ENCODE results near the gene SLC44A5. TPM values are rescaled to one million over a fixed set of nuclear protein-coding genes. Genes with fewer than 3 reads are reported as not detected.

SLC44A5 gene
- total and polyA plus RNA-seq, 10 of the 15 experiments (the other 5 are each of a cell fraction or from before 2014, with no cell fraction given): 0.04 to 1.3 TPM; not detected in 8

DNA sequence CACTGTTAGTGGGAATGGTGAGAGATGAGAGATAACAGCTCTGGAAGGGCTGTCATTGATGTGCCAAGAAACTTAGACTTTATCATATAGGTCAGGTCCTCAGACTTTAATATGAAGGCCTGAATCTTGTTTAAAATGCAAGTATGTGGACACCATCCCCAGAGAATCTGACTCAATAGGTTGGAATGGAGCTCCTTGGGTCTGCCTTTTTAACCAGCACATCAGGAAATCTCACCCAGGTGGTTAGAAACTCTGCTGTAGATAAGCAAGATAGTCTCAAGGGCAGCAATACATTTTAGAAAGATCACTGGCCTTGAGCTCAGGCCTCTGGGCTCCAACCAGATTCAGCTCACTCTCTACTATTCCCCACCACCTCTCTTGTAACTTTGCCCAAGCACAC is 180.4 kb downstream of the SLC44A5 start:
- Histone ChIP-seq H3K27me3 (replicated peaks in 1 of 2; ENCODE audit: control insufficient read depth in 2 of 2, insufficient read depth in 2 of 2, low read length in 1 of 2) (no peaks in the 10 kb centered on the region), H3K9me3 (replicated peaks; ENCODE audit: control insufficient read depth, insufficient read depth, low read length) (no peaks in the 10 kb centered on the region), H3K9ac (ENCODE audit: control insufficient read depth, insufficient read depth, low read length) (no peak overlapping the region), H3K4me1 (ENCODE audit: control insufficient read depth, insufficient read depth, low read length) (no peaks in the 10 kb centered on the region), H3K79me2 (ENCODE audit: control insufficient read depth, insufficient read depth, low read length) (no peaks in the 10 kb centered on the region), H3K4me3 (no peak overlapping the region), H3K4me2 (ENCODE audit: control insufficient read depth, insufficient read depth) (no peak overlapping the region), H3K27ac (ENCODE audit: control insufficient read depth, insufficient read depth) (no peak overlapping the region), H4K20me1 (ENCODE audit: control insufficient read depth, insufficient read depth) (no peaks in the 10 kb centered on the region), H3K36me3 (ENCODE audit: control insufficient read depth in 2 of 2, insufficient read depth in 2 of 2, low read length in 1 of 2) (no peaks in the 10 kb centered on the region), H2AFZ (ENCODE audit: control insufficient read depth, low read depth, low read length) (no peak overlapping the region)
- ATAC-seq (no peak), DNase-seq (ENCODE audit: low read depth, low spot score) (no peak), FAIRE-seq (no peak)
- CTCF ChIA-PET: no interaction called here
- in situ Hi-C loops (cut with MboI): no loop called here
- TF ChIP-seq WRNIP1 (IDR thresholded peaks at IDR 0.05; ENCODE audit: borderline replicate concordance, low read depth, low read length): no peak
- TF ChIP-seq CBFB (IDR thresholded peaks at IDR 0.05; ENCODE audit: low read depth): no peak
- TF ChIP-seq RAD51 (IDR thresholded peaks at IDR 0.05): no peak
- TF ChIP-seq POLR2A (IDR thresholded peaks at IDR 0.05; ENCODE audit: low read depth, low read length): no peak
- no peak for TF ChIP-seq MYC (IDR thresholded peaks at IDR 0.05; ENCODE audit: insufficient read depth, insufficient read length, insufficient replicate concordance, low read length, severe bottlenecking)
- TF ChIP-seq PML (IDR thresholded peaks at IDR 0.05; ENCODE audit: low read length): no peak
- no peak for TF ChIP-seq CEBPB (IDR thresholded peaks at IDR 0.05; ENCODE audit: borderline replicate concordance in 1 of 2, low read depth in 2 of 2, low read length in 2 of 2)
- no peak for TF ChIP-seq ZNF217 (IDR thresholded peaks at IDR 0.05)
- TF ChIP-seq POLR2AphosphoS2 (IDR thresholded peaks at IDR 0.05; ENCODE audit: low read depth, low read length): no peak
- TF ChIP-seq SUZ12 (IDR thresholded peaks at IDR 0.05; ENCODE audit: unreplicated experiment): no peak
- TF ChIP-seq ATF7 (IDR thresholded peaks at IDR 0.05; ENCODE audit: low read depth): no peak
- SMC1A ChIA-PET (ENCODE audit: uncharacterized antibody, unreplicated experiment): no interaction called here
- RAD21 ChIA-PET (ENCODE audit: unreplicated experiment): no interaction called here
- BruUV-seq (replicated peaks): no TSS peak
- POLR2A ChIA-PET: no interaction called here
- intact Hi-C loops (cut with micrococcal nuclease; ENCODE audit: unreplicated experiment): loop anchor here (10.0 kb wide), 1 partner anchor 204 kb away; no protein-coding TSS in a partner anchor

- DNase-seq (ENCODE audit: low read depth, low spot score): no peak
- H3K4me1 ChIP-seq (ENCODE audit: control insufficient read depth, insufficient read depth, low read length): no peaks in the 10 kb centered on the region
- POLR2A ChIA-PET: no interaction called here
- no peaks in the 10 kb centered on the region for H3K27me3 ChIP-seq (replicated peaks in 1 of 2; ENCODE audit: control insufficient read depth in 2 of 2, insufficient read depth in 2 of 2, low read length in 1 of 2)
- H3K9ac ChIP-seq (ENCODE audit: control insufficient read depth, insufficient read depth, low read length): no peak overlapping the region
- in situ Hi-C loops (cut with MboI) (no loop called here), intact Hi-C loops (cut with micrococcal nuclease; ENCODE audit: unreplicated experiment) (loop anchor here (1.0 kb wide), 1 partner anchor 23 kb away; no protein-coding TSS in a partner anchor)
- no peaks in the 10 kb centered on the region for H3K9me3 ChIP-seq (replicated peaks; ENCODE audit: control insufficient read depth, insufficient read depth, low read length)
- no peaks in the 10 kb centered on the region for H3K79me2 ChIP-seq (ENCODE audit: control insufficient read depth, insufficient read depth, low read length)
- CTCF ChIA-PET: no interaction called here
- H4K20me1 ChIP-seq (ENCODE audit: control insufficient read depth, insufficient read depth): no peaks in the 10 kb centered on the region
- SMC1A ChIA-PET (ENCODE audit: uncharacterized antibody, unreplicated experiment): no interaction called here
- FAIRE-seq: no peak
- ATAC-seq: no peak
- no peak overlapping the region for H2AFZ ChIP-seq (ENCODE audit: control insufficient read depth, low read depth, low read length)
- H3K27ac ChIP-seq (ENCODE audit: control insufficient read depth, insufficient read depth): no peak overlapping the region
- no peak overlapping the region for H3K4me3 ChIP-seq
- H3K4me2 ChIP-seq (ENCODE audit: control insufficient read depth, insufficient read depth): no peak overlapping the region
- RAD21 ChIA-PET (ENCODE audit: unreplicated experiment): no interaction called here
- H3K36me3 ChIP-seq (ENCODE audit: control insufficient read depth in 2 of 2, insufficient read depth in 2 of 2, low read length in 1 of 2): no peaks in the 10 kb centered on the region
- 54% methylated on average over 10 of the region's 10 CpGs for WGBS (ENCODE audit: insufficient coverage, insufficient replicate concordance, low lambda C conversion rate, missing lambda C conversion rate)
- BruUV-seq (replicated peaks): no TSS peak
- no peak for TF ChIP-seq CHD1 (IDR thresholded peaks at IDR 0.05; ENCODE audit: low read depth, low read length)
- no peak for TF ChIP-seq SMARCA5 (IDR thresholded peaks at IDR 0.05)
- TF ChIP-seq TAF1 (IDR thresholded peaks at IDR 0.05; ENCODE audit: borderline replicate concordance, low read depth, low read length): no peak
- TF ChIP-seq NFXL1 (IDR thresholded peaks at IDR 0.05; ENCODE audit: borderline replicate concordance): no peak
- TF ChIP-seq TCF12 (IDR thresholded peaks at IDR 0.05; ENCODE audit: low read depth, low read length): no peak
- TF ChIP-seq NFIC (IDR thresholded peaks at IDR 0.05; ENCODE audit: low read depth, low read length): no peak
- TF ChIP-seq ZBTB40 (IDR thresholded peaks at IDR 0.05; ENCODE audit: borderline replicate concordance): no peak
Measured at GRCh38 chr1:75426688-75427087, 184.2 kb downstream of the SLC44A5 start.

All from GM12878 (cell line).